Measurements from ENCODE around the gene ZNF480.
"Not testable (repeated sequence)": the region's sequence is repeated elsewhere in the genome, so short reads cannot be mapped to it uniquely, and the experiment has no call there.

The ZNF480 gene

DNA sequence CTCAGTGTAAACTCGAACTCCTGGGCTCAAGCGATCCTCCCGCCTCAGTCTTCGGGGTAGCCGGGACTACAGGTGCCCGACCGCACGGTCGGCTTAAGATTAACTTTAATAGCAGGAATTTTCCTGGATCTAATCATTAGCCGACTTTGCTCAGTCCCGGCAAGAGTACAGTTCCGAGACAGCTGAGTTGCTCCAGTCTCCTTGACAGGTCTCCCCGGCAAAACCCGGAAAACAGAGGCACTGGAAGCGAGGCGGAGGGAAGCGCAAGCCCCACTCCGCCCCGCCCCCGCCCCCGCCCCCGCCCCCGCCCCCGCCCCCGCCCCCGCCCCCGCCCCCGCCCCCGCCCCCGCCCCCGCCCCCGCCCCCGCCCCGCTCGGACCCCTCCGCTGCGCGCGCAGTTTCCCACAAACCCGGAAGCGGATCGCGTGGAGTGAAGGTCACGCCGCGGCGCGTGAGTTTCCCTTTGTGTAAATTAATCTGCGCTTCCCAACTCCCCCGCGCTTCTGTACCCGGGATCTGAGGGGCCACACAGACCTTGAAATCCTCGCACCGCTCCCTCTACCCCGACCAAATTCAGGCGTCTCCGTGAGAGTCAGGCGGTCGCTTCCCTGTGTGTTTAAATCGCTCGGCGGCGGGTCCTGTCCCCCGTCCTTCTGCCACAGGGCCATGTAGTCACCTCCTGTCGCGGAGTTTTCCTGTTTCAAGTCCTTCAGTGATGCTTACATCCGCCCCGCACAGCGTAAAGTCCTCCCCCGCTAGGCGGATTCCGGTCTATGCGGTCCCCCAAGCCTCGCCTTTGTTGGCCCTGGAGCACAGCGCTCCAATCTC lies at the start of gene ZNF480:
TSS of gene ZNF480 (plus strand) at position 397 of the 828 bp plus-strand sequence. CDS start 3,244 bp downstream, outside the sequence.
- peaks cover 10 to 28% of the 10 kb centered on the region in 2 donors for H3K36me3 ChIP-seq (ENCODE audit: control insufficient read depth in 1 of 2, insufficient read depth in 2 of 2, low read length in 2 of 2)

DNA sequence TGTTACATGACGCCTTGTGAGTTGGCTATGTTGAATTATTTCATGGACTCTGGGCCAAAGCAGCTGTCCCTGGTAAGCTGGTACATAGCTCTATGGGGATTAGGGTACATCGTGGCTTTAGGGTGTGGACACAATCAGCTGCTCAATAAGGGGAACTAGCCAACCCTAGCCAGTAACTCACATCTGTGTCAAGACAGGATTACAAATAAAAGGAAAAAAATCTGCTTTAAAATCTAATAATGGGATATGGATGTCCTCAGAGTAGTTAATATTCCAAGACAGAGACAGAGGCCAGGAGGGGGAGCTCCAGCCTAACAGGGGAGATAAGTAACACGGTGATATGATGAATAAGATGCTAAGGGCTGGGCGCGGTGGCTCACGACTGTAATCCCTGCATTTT lies 48.7 kb upstream of the ZNF480 start:
- no peak overlapping the region for H3K9ac ChIP-seq (ENCODE audit: low read depth in 1 of 2, low read length in 2 of 2)
- H3K4me1 ChIP-seq (ENCODE audit: control insufficient read depth in 1 of 2, insufficient read depth in 2 of 2, low read length in 2 of 2) = no peaks in the 10 kb centered on the region
- H3K36me3 ChIP-seq (ENCODE audit: control insufficient read depth in 1 of 2, insufficient read depth in 2 of 2, low read length in 2 of 2) = no peaks in the 10 kb centered on the region
- no peak overlapping the region for H3K27ac ChIP-seq (ENCODE audit: low read depth, low read length)
- no peak overlapping the region for H3K4me3 ChIP-seq (ENCODE audit: low read depth in 1 of 2, low read length in 2 of 2)
- no peaks in the 10 kb centered on the region for H3K9me3 ChIP-seq (ENCODE audit: control insufficient read depth in 1 of 2, low read length in 2 of 2)
- H3K27me3 ChIP-seq (ENCODE audit: control insufficient read depth in 1 of 2, insufficient read depth in 2 of 2, low read length in 2 of 2) = no peaks in the 10 kb centered on the region

More for the DNA sequence above, at the start of gene ZNF480:
- Histone ChIP-seq H3K9ac (ENCODE audit: low read depth in 1 of 2, low read length in 2 of 2) (peak within 1 kb of the TSS; percentile 88 to 91), H3K4me1 (ENCODE audit: control insufficient read depth in 1 of 2, insufficient read depth in 2 of 2, low read length in 2 of 2) (peaks cover 4% of the 10 kb centered on the region in 2 donors), H3K27me3 (ENCODE audit: control insufficient read depth in 1 of 2, insufficient read depth in 2 of 2, low read length in 2 of 2) (no peaks in the 10 kb centered on the region), H3K9me3 (ENCODE audit: control insufficient read depth in 1 of 2, low read length in 2 of 2) (peaks cover 14 to 19% of the 10 kb centered on the region in 2 donors), H3K4me3 (ENCODE audit: low read depth in 1 of 2, low read length in 2 of 2) (peak within 1 kb of the TSS; percentile 91 to 98), H3K27ac (ENCODE audit: low read depth, low read length) (peak within 1 kb of the TSS; percentile 84)

DNA sequence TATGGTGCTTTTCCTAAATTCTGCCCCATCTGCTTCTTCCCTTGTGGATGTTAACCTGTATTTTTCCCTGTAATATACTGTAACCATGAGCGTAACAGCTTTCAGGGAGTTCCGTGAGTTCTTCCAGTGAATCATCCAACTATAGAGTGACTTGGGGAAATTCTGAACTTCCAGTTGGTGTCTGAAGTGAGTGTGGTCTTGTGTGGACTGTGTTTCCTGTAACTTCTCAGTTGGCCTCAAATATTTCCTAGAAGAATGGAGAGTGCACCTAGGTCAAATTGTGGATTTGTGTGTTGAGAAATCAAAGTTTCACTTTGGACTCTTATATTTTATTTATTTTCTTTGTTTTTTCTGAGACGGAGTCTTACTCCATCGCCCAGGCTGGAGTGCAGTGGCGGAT lies 38.5 kb upstream of the ZNF480 start:
- no peaks in the 10 kb centered on the region for H3K4me1 ChIP-seq (ENCODE audit: control insufficient read depth in 1 of 2, insufficient read depth in 2 of 2, low read length in 2 of 2)
- no peak overlapping the region for H3K9ac ChIP-seq (ENCODE audit: low read depth in 1 of 2, low read length in 2 of 2)
- H3K27ac ChIP-seq (ENCODE audit: low read depth, low read length) = no peak overlapping the region
- no peaks in the 10 kb centered on the region for H3K27me3 ChIP-seq (ENCODE audit: control insufficient read depth in 1 of 2, insufficient read depth in 2 of 2, low read length in 2 of 2)
- H3K36me3 ChIP-seq (ENCODE audit: control insufficient read depth in 1 of 2, insufficient read depth in 2 of 2, low read length in 2 of 2) = no peaks in the 10 kb centered on the region
- H3K9me3 ChIP-seq (ENCODE audit: control insufficient read depth in 1 of 2, low read length in 2 of 2) = no peaks in the 10 kb centered on the region
- no peak overlapping the region for H3K4me3 ChIP-seq (ENCODE audit: low read depth in 1 of 2, low read length in 2 of 2)

DNA sequence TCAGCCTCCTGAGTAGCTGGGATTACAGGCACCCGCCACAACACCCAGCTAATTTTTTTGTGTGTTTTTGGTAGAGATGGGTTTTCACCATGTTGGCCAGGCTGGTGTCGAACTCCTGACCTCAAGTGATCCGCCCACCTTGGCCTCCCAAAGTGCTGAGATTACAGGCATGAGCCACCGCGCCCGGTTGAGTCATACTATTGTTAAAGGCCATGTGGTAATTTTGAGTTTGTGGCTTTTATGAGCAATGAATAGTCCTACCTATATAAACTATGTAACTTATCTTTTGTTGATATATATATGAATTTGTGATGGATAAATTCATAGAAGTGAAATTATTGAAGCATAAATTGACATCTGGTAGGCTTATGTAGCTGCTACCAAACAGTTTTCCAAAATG lies 31.4 kb upstream of the ZNF480 start:
- not testable (repeated sequence) for H3K27ac ChIP-seq (ENCODE audit: low read depth, low read length); H3K36me3 ChIP-seq (ENCODE audit: control insufficient read depth in 1 of 2, insufficient read depth in 2 of 2, low read length in 2 of 2); H3K27me3 ChIP-seq (ENCODE audit: control insufficient read depth in 1 of 2, insufficient read depth in 2 of 2, low read length in 2 of 2); H3K4me3 ChIP-seq (ENCODE audit: low read depth in 1 of 2, low read length in 2 of 2); H3K4me1 ChIP-seq (ENCODE audit: control insufficient read depth in 1 of 2, insufficient read depth in 2 of 2, low read length in 2 of 2); H3K9ac ChIP-seq (ENCODE audit: low read depth in 1 of 2, low read length in 2 of 2); H3K9me3 ChIP-seq (ENCODE audit: control insufficient read depth in 1 of 2, low read length in 2 of 2)

DNA sequence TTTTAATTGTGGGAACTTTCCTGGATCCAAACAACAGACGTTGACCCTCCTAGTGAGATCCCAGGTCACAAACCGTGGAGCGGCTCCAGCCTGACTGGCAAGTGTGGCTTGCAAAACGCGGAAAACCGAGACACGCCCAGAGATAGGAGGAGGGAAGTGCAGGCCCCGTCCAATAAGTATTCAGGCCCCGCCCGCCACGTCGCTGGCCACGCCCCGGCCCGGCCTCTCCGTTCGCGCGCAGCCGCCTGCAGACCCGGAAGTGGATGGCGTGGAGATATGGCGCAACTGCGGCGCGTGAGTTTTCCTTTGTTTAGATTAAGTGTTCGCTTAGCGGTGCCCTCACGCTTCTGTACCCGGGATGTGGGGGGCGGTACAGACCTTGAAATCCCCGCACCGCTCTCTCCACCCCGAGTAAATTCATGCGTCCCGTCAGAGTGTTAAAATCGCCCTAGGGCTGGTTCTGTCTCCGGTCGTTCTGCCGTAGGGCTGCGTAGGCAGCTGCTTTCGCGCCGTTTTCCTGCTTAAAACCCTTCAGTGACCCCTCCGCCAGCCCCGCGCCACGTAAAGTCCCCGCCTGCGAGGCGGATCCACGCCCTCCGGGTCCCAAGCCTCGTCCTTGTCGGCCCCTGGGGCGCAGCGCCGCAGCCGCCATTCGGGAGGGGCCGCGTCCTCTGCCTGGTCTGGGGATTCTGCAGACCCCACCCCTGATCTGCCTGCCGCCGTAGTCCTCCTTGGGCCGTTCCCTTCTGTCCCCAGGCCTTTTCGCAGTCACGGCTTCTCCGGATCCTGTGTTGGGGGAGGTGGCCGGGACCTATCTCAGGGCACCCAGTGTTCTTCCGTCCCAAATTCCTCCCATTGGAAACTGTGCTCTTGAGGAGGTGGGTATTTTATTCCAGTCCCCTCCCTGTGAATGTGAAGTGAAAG lies 27.4 kb upstream of the ZNF480 start, which contains the start of gene ZNF766:
TSS of gene ZNF766 (plus strand) at position 250 of the 924 bp plus-strand sequence. CDS start at position 277, 27 bp downstream.
- H3K9ac ChIP-seq (ENCODE audit: low read depth in 1 of 2, low read length in 2 of 2) = peak within 1 kb of the TSS; percentile 93 to 97
- no peaks in the 10 kb centered on the region for H3K27me3 ChIP-seq (ENCODE audit: control insufficient read depth in 1 of 2, insufficient read depth in 2 of 2, low read length in 2 of 2)
- H3K27ac ChIP-seq (ENCODE audit: low read depth, low read length) = peak within 1 kb of the TSS; percentile 91
- peaks cover 11 to 18% of the 10 kb centered on the region in 2 donors for H3K36me3 ChIP-seq (ENCODE audit: control insufficient read depth in 1 of 2, insufficient read depth in 2 of 2, low read length in 2 of 2)
- H3K9me3 ChIP-seq (ENCODE audit: control insufficient read depth in 1 of 2, low read length in 2 of 2) = peaks cover 8 to 10% of the 10 kb centered on the region in 2 donors
- H3K4me3 ChIP-seq (ENCODE audit: low read depth in 1 of 2, low read length in 2 of 2) = peak within 1 kb of the TSS; percentile 88 to 100
- H3K4me1 ChIP-seq (ENCODE audit: control insufficient read depth in 1 of 2, insufficient read depth in 2 of 2, low read length in 2 of 2) = peaks cover 0 to 16% of the 10 kb centered on the region in 2 donors

DNA sequence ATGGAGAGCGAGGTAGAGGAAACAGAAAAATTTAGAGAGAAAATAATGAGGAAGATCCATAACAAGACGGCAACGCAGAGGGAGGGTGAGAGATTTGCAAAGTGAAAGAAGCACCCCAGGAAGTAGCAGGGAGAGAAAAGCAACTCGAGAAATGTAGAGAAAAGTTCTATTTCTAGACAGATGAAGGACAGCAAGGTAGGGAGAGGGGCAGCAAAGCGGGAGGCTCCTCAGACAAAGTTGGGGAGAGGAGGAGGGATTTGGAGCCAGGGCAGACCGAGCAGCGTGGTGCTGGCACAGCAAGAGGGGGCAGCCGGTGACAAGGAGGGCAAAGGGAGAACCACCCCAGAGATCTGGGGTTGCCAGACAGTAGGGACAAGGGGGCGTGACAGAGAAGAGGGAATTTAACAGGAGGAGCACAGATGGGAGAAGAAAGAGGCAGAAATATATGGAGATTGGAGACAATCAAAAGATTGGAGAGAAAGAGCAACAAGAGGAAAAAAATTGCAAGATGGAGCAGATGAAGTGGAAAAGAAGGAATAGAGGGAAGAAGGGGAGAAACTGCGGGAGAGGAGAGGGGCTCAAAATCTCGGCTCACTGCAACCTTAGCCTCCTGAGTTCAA lies 26.6 kb upstream of the ZNF480 start:
- Histone ChIP-seq H3K9me3 (ENCODE audit: control insufficient read depth in 1 of 2, low read length in 2 of 2) (peaks cover 10 to 11% of the 10 kb centered on the region in 2 donors), H3K4me1 (ENCODE audit: control insufficient read depth in 1 of 2, insufficient read depth in 2 of 2, low read length in 2 of 2) (peaks cover 0 to 16% of the 10 kb centered on the region in 2 donors), H3K27ac (ENCODE audit: low read depth, low read length) (peak overlapping the region; percentile 91), H3K27me3 (ENCODE audit: control insufficient read depth in 1 of 2, insufficient read depth in 2 of 2, low read length in 2 of 2) (no peaks in the 10 kb centered on the region), H3K4me3 (ENCODE audit: low read depth in 1 of 2, low read length in 2 of 2) (peak overlapping the region; percentile 88 to 100), H3K36me3 (ENCODE audit: control insufficient read depth in 1 of 2, insufficient read depth in 2 of 2, low read length in 2 of 2) (peaks cover 11 to 18% of the 10 kb centered on the region in 2 donors), H3K9ac (ENCODE audit: low read depth in 1 of 2, low read length in 2 of 2) (peak overlapping the region; percentile 93 to 97)

DNA sequence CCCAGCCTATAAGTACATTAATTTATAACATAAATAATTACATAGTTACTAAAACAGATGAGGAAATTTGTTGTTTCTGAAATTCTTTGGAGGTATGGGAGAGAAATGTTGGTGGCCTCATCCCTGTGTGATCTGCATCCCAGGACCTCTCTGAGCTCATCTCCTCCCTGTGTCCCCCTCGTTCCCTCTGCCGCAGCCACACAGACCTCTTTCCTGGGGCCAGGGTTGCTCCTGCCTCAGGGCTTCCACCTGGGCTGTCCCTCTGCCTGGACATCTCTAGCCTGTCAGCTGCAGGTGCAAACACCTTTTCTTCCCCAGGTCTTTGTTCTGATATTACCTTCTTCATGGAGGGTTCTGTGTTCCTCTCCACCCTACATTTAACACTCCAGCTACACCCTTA lies 23.7 kb upstream of the ZNF480 start:
- Histone ChIP-seq H3K4me3 (ENCODE audit: low read depth in 1 of 2, low read length in 2 of 2) (peak overlapping the region; percentile 19 to 28), H3K9me3 (ENCODE audit: control insufficient read depth in 1 of 2, low read length in 2 of 2) (peaks cover 22 to 24% of the 10 kb centered on the region in 2 donors), H3K27ac (ENCODE audit: low read depth, low read length) (no peak overlapping the region), H3K36me3 (ENCODE audit: control insufficient read depth in 1 of 2, insufficient read depth in 2 of 2, low read length in 2 of 2) (peaks cover 20 to 23% of the 10 kb centered on the region in 2 donors), H3K27me3 (ENCODE audit: control insufficient read depth in 1 of 2, insufficient read depth in 2 of 2, low read length in 2 of 2) (no peaks in the 10 kb centered on the region), H3K4me1 (ENCODE audit: control insufficient read depth in 1 of 2, insufficient read depth in 2 of 2, low read length in 2 of 2) (peaks cover 0 to 16% of the 10 kb centered on the region in 2 donors), H3K9ac (ENCODE audit: low read depth in 1 of 2, low read length in 2 of 2) (no peak overlapping the region)

DNA sequence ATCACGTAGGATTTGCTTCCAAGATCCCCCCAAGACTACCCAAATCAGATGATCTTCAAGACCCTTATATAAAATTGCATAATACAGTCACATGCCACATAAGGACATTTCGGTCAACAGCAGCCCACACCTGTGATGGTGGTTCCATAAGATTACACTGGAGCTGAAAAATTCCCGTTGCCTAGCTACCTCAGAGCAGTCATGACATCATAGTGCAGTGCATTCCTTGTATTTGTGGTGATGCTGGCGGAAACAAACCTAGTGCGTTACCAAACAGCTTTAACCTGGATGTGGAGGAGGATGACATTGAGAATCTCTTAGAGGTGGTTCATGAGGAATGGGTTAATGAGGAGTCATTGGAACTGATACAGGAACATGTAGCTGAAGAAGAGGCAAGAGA lies 22.8 kb upstream of the ZNF480 start:
- no peak overlapping the region for H3K27ac ChIP-seq (ENCODE audit: low read depth, low read length)
- peaks cover 0 to 12% of the 10 kb centered on the region in 2 donors for H3K4me1 ChIP-seq (ENCODE audit: control insufficient read depth in 1 of 2, insufficient read depth in 2 of 2, low read length in 2 of 2)
- H3K4me3 ChIP-seq (ENCODE audit: low read depth in 1 of 2, low read length in 2 of 2) = peak overlapping the region in 1 of 2 donors; percentile 28
- no peaks in the 10 kb centered on the region for H3K27me3 ChIP-seq (ENCODE audit: control insufficient read depth in 1 of 2, insufficient read depth in 2 of 2, low read length in 2 of 2)
- peaks cover 23 to 33% of the 10 kb centered on the region in 2 donors for H3K9me3 ChIP-seq (ENCODE audit: control insufficient read depth in 1 of 2, low read length in 2 of 2)
- H3K9ac ChIP-seq (ENCODE audit: low read depth in 1 of 2, low read length in 2 of 2) = no peak overlapping the region
- peaks cover 20 to 27% of the 10 kb centered on the region in 2 donors for H3K36me3 ChIP-seq (ENCODE audit: control insufficient read depth in 1 of 2, insufficient read depth in 2 of 2, low read length in 2 of 2)

DNA sequence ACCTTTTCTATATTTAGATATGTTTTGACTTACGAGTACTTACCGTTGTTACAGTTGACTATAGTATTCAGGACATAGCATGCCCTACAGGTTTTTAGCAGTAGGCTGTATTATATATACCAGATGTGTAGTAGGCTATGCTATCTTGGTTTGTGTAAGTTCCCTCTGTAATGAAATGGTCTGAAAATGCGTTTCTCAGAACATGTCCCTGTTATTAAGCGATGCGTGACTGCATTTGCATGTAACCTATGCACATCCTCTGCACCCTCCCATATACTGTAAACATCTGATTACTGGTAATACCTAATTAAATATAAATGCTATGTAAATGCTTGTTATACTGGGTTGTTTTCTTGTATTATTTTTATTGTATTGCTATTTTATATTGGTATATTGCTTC lies 21.0 kb upstream of the ZNF480 start:
- Histone ChIP-seq H3K36me3 (ENCODE audit: control insufficient read depth in 1 of 2, insufficient read depth in 2 of 2, low read length in 2 of 2) (peaks cover 20 to 27% of the 10 kb centered on the region in 2 donors), H3K27ac (ENCODE audit: low read depth, low read length) (no peak overlapping the region), H3K4me3 (ENCODE audit: low read depth in 1 of 2, low read length in 2 of 2) (no peak overlapping the region), H3K9ac (ENCODE audit: low read depth in 1 of 2, low read length in 2 of 2) (no peak overlapping the region), H3K9me3 (ENCODE audit: control insufficient read depth in 1 of 2, low read length in 2 of 2) (peaks cover 23 to 35% of the 10 kb centered on the region in 2 donors), H3K4me1 (ENCODE audit: control insufficient read depth in 1 of 2, insufficient read depth in 2 of 2, low read length in 2 of 2) (peaks cover 0 to 5% of the 10 kb centered on the region in 2 donors), H3K27me3 (ENCODE audit: control insufficient read depth in 1 of 2, insufficient read depth in 2 of 2, low read length in 2 of 2) (no peaks in the 10 kb centered on the region)

Measured in duodenal mucosa (tissue), 2 donors.